Measurements from ENCODE around the gene KHDRBS1.
"Not testable (repeated sequence)": the region's sequence is repeated elsewhere in the genome, so short reads cannot be mapped to it uniquely, and the experiment has no call there.

KHDRBS1 gene

DNA sequence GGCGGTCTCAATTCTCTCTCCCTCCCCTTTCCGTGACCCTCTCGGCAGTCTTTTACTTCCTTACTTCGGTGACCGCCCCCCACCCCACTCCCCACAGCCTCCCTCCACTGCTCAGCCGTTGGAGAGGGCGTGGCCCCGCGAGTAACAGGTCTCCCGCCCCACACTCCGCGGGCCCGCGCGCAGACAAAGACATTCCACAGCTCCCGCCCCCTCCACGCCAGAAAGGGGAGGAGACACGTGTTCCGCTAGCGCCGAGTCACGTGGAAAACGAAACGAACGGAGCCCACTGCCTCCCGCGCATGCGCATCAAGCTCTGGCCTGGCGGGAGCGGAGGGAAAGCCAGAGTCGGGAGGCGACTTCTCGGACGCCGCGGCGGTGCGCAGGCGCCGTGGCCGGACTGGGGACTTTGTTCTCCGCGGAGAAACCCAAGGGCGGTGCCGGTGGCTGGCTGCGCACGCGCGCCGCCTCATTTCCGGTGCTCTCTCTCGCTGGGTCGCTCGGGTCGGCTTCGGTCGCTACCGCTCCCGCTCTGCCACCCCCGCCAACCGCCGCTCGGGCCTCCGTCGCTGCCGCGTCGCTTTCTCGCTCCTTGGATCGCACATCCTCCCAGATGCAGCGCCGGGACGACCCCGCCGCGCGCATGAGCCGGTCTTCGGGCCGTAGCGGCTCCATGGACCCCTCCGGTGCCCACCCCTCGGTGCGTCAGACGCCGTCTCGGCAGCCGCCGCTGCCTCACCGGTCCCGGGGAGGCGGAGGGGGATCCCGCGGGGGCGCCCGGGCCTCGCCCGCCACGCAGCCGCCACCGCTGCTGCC is at the start of gene KHDRBS1:
KHDRBS1 (plus strand) TSS at position 483 of the 813 bp plus-strand sequence; CDS start at position 611, 128 bp downstream.
- peak; percentile 98 to 99 for DNase-seq

- DNase-seq: no peak
These were observed 42.8 kb upstream of the KHDRBS1 start for GRCh38 chr1:31970873-31971272.

GRCh38 chr1:31976401-31976800 is 37.3 kb upstream of the KHDRBS1 start:
- DNase-seq: no peak

DNA sequence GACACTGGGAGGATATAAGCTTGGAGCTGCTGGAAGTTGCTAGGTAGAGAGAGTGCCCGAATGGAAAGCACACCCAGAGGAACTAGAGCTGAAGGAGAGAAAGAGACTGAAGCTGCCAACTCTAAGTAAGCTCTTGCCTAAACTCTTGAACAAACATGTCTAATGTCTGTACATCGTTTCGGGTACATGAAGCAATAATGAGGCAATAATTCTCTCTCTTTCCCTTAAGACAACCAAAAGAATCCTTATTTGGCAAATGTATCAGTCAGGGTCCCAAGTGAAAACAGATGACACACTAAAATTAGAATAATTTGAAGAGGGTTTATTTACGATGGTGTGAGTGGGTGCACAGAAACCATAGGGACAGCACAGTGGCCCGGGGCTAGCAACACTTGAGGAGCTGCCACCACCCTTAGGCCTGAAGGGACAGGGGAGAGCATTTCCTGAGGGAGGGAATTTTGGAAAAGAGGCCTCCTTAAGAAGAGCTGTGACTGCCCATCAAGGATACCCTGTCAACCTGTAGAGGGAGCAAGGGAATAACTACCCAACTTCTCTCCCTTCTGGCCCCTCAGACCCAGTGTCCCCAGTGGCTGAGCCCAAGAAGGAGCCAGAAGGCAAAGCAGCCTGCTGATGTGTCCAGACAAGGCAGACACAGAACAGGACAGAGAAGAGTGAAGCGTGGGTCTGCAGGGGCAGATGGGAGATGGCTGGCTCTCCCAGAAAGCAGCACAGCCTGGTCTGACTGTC is 36.1 kb upstream of the KHDRBS1 start:
- peak; percentile 46 to 62 for DNase-seq

GRCh38 chr1:31978843-31979400 is 34.7 kb upstream of the KHDRBS1 start:
- DNase-seq: no peak

DNA sequence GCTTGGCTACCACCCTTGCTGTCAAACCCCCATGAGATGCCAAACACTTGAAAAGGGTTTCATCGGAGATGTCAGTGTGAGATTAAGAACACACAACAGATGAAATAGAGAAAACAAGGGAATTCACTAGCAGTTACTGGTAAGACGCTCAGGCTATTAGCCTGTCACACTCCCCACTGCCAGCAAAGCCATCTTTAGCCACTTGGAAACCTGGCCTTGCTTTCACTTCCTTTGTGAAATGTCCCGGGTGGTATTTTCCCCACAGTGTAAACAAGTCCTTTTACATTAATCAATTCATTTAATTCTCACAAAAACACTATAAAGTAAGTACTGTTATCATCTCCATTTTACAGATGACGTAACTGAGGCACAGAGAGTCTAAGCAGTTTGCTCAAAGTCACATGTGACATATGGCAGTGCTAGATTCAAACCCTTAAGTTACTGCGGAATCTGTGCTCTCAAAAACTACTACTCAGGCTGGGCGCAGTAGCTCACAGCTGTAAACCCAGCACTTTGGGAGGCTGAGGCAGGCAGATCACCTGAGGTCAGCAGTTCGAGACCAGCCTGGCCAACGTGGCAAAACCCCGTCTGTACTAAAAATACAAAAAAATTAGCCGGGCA is 32.7 kb upstream of the KHDRBS1 start:
- DNase-seq: no peak

DNA sequence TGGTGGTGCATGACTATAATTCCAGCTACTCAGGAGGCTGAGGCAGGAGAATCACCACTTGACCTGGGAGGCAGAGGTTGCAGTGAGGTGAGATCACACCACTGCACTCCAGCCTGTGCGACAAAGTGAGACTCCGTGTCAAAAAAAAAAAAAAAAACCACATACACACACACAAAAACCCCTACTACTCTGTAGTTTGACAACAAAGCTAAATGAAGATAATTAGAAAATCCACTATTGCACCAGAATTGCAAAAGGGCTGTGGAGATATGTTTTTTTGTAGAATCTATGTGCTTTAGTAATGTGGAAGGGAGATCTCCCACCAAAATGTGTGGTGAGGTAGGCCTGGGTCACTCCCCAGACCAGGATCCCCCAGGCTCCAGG is 32.2 kb upstream of the KHDRBS1 start:
- no peak for DNase-seq

- DNase-seq: no peak
These were observed 31.7 kb upstream of the KHDRBS1 start for GRCh38 chr1:31981972-31982371.

- DNase-seq: peak in 1 of 2 experiments; percentile 32
These were observed 29.0 kb upstream of the KHDRBS1 start for GRCh38 chr1:31984419-31985347.

DNA sequence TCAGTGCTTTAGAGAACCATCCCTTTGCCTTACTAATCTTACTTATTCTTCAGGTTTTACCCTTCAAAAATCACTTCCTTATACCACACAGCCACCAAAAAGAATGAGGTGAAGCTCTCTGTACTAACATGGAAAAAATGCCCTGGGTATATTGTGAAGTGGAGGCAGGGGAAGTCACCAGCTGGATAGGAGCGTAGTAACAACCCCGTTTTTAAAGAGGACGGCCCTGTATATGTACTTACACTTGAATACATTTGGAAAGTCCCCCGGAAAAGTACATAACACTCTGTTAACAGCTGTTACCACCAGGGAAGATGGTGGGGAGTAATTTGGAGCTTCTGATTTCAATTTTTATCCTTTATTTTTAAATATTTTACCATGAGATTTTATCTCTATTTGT is 28.2 kb upstream of the KHDRBS1 start:
- peak in 1 of 2 experiments; percentile 41 for DNase-seq

DNA sequence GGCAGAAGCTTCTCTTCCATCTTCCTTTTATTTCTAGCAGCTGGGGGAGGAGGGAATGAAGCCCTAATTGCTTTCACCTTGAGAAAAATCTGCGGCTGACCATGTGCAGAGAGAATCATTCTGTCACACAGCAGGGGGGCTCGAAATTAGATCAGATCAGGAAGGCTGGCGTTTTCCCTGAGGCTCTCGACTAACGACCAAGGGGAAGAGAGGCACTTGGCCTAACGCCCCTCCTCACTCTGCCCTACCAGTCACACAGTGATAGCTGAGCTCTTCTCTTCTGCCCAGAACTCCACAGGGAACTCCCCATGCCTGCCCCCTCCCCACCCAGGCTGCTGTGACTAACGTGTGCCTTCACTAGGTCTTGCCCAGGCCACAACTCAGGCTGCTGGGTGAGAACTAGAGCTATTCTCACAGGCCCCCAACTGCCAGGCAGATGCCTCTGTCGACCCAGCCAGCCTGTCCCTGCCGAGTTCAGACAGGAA is 26.5 kb upstream of the KHDRBS1 start:
- peak in 1 of 2 experiments; percentile 27 for DNase-seq

DNA sequence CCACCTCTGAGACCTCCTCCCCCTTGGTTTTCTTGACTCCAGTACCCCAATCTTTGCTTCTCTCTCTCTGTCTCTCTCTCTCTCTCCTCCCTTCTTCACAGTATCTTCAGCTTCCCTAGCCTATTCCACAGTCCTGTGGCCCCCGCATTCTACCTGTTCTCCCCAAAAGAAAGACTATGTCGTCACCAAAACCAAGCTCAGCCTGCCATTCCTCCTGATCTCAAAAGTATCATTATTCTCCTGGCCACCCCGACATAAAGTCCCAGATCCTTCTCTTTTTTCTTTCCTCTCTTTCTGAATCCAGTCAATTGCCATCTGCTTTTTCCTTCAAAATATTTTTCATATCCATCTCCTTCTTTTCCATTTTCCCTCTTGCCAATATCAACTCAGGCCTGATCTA is 23.7 kb upstream of the KHDRBS1 start:
- DNase-seq: no peak

DNA sequence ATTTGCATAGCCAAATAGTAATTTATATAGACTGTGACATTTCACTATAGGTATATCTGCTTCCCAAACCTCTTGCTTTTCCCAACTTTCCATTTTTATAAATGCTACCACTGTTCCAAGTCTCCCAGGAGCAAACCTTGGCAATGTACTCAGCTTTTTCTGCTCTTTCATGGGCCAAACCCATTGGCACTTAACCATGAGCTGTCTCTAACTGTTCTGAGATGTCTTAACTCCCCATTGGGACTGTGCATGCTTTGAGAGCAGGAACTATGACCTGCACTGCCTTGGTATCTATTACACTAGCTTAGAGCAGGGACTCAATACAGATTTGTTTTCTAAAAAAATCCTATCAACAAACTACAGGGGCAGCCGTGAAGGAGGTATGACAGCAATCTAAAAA is 22.5 kb upstream of the KHDRBS1 start:
- peak; percentile 94 to 95 for DNase-seq

DNA sequence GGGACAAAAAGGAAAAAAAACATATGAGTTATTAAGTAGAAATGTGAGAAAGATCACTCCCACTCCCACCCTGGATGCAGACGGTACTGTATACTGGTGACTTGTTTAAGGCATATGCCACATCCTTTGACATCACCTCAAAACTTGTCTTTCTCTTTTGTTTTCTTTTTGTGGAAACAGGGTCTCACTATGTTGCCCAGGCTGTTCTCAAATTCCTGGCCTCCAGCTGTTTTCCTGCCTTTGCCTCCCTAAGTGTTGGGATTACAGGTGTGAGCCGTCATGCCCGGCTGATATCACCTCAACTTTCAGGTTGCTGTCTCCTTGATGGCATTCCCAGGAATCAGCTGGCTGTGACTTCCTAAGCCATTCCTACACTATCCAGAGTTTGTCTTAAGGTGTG is 18.4 kb upstream of the KHDRBS1 start:
- DNase-seq: no peak

DNA sequence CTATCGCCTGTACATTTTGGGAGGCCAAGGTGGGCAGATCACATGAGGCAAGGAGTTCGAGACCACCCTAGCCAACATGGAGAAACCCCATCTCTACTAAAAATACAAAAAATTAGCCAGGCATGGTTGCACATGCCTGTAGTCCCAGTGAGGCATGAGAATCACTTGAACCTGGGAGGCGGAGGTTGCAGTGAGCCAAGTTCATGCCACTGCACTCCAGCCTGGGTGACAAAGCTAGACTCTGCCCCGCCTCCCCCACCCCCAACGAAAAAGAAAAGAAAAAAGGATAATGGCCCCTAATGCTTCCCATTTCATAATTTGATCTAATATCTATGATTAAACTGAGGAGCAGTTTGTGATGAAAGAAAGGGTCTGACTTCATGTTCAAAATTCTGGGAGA is 17.5 kb upstream of the KHDRBS1 start:
- DNase-seq: not testable (repeated sequence)

GRCh38 chr1:32001863-32002262 is 11.8 kb upstream of the KHDRBS1 start:
- no peak for DNase-seq

- DNase-seq: not testable (repeated sequence)
These were observed 11.4 kb upstream of the KHDRBS1 start for GRCh38 chr1:32002285-32002684.

DNA sequence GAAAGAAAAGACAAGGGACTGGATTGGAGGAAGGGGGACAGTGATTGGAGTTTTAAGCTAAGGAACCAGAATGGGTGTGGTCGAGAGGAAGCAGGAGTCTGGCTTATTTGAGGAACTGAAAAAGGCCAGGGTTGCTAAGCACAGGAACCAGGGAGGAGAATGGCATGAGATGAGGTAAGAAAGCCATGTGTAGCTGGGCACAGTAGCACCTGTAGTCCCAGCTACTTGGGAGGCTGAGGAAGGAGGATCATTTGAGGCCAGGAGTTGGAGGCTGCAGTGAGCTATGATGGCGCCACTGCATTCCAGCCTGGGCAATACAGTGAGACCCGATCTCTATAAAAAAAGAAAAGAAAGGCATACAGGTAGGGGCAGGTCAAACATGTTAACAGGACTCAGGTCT is 8.1 kb upstream of the KHDRBS1 start:
- no peak for DNase-seq

DNA sequence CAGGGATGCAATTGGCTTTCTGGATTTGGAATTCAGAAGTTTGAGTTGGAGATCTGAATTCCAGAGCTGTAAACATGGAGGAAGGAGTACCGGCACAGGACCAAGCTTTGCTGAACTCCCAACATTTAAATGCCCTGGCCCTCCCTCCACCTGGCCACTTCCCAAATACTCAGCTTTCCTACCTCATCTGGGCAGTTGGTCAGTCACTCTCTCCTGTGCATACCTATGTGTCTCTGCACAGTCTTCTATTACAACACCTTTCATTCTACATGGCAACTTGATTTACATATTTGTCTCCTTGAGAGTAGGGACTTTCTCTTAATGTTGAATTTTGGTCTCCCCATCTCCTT is 6.1 kb upstream of the KHDRBS1 start:
- DNase-seq: no peak

DNA sequence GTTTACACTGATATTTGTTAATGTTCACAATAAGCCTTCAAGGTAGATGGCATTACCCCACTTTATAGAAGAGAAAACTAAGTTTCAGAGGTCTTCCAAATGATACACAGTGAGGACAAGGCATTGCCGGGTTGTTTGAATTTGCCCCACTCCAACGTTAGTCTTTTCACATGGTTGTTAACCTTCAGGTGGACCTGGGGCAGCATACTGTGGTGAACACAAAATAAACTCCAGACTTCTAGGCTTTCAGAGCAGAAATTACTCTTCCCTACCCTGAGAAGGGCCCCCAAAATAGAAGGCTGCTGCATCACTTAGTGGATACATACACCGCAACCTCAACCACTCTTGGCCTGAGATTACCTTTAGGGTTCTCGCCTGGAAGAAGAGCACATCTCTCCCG is 3.4 kb upstream of the KHDRBS1 start:
- no peak for DNase-seq

- no peak for DNase-seq
These were observed 821 bp upstream of the KHDRBS1 start for GRCh38 chr1:32012709-32013385.

Data from NCI-H526 (cell line).